MCF 10A (cell line): ENCODE data around the gene CAMTA1. TPM values are rescaled to one million over a fixed set of nuclear protein-coding genes. Genes with fewer than 3 reads are reported as not detected.

Experiments
- BruUV-seq: library from RNA; stranded (reverse); fragments of 400-500 nt; replicated peaks from 2 replicates; lab custom pipeline; 2021; lab: Mats Ljungman, UMichigan
- CTCF ChIA-PET: fragments of 300-600 bp; sonication (Branson Sonifier 250); formaldehyde crosslinking; extraction: SDS; loops from one replicate; lab custom pipeline; 2021; ENCODE audit warnings: antibody characterized with exemption, inconsistent platforms; lab: Yijun Ruan, JAX
- POLR2A ChIA-PET: fragments of 300-600, 350-650 bp; sonication (Branson Sonifier 250); formaldehyde crosslinking; extraction: SDS; loops from one replicate; lab custom pipeline; 2020; ENCODE audit warnings: antibody characterized with exemption, inconsistent platforms; lab: Yijun Ruan, JAX
- DNase-seq: peaks from one replicate; pipeline ENCODE4 v3.0.0-alpha.2; 2018; ENCODE audit not compliant: unreplicated experiment
- H3K27ac Mint-ChIP-seq: one replicate; pipeline ENCODE4 v1.8.0; 2022; ENCODE audit warnings: mild to moderate bottlenecking, low read depth, mixed read lengths; ENCODE audit not compliant: unreplicated experiment
- H3K27me3 Mint-ChIP-seq: one replicate; pipeline ENCODE4 v1.8.0; 2022; ENCODE audit warnings: mixed read lengths; ENCODE audit not compliant: insufficient read depth, unreplicated experiment
- H3K36me3 Mint-ChIP-seq: one replicate; pipeline ENCODE4 v1.8.0; 2022; ENCODE audit warnings: mild to moderate bottlenecking, moderate library complexity, mixed read lengths; ENCODE audit not compliant: insufficient read depth, unreplicated experiment
- H3K4me1 Mint-ChIP-seq: one replicate; pipeline ENCODE4 v1.8.0; 2022; ENCODE audit warnings: mixed read lengths; ENCODE audit not compliant: insufficient read depth, unreplicated experiment
- H3K4me3 Mint-ChIP-seq: one replicate; pipeline ENCODE4 v1.8.0; 2022; ENCODE audit warnings: mild to moderate bottlenecking, moderate library complexity, mixed read lengths; ENCODE audit not compliant: unreplicated experiment
- H3K9me3 Mint-ChIP-seq: one replicate; pipeline ENCODE4 v1.8.0; 2022; ENCODE audit warnings: mixed read lengths; ENCODE audit not compliant: unreplicated experiment
- CTCF ChIP-seq: fragments of 200-600 bp; IDR thresholded peaks from one replicate; pipeline ENCODE4 v1.8.0; 2022; ENCODE audit warnings: antibody characterized with exemption, mild to moderate bottlenecking; ENCODE audit not compliant: unreplicated experiment
- intact Hi-C: fragments of 100-400 bp; cut with micrococcal nuclease; formaldehyde crosslinking; loops from 2 replicates; pipeline ENCODE4 v1.14.1; 2022
- total RNA-seq: library from RNA; stranded (reverse); gene quantifications from 2 replicates; pipeline ENCODE4 v1.2.3, GENCODE V29; 2022

Gene CAMTA1
- total RNA-seq, 1 experiment from 2014 or later = 74.1 TPM

GRCh38 chr1:7636795-7637526, 851.7 kb downstream of the CAMTA1 start:
- ChIA-PET CTCF (interaction anchor here (0.6 kb wide), 1 partner anchor 665 kb away, joined by 3 read pairs; no protein-coding TSS in a partner anchor), POLR2A (no interaction called here)
- Mint-ChIP-seq H3K9me3 (no peaks in the 10 kb centered on the region), H3K4me1 (no peaks in the 10 kb centered on the region), H3K4me3 (no peak overlapping the region), H3K36me3 (no peaks in the 10 kb centered on the region), H3K27ac (no peak overlapping the region), H3K27me3 (peaks cover 24% of the 10 kb centered on the region)
- TF ChIP-seq CTCF = no peak
- no TSS peak for BruUV-seq
- no peak for DNase-seq
- intact Hi-C loops = no loop called here

GRCh38 chr1:7638078-7638477, 852.8 kb downstream of the CAMTA1 start:
- Mint-ChIP-seq H3K4me1 (no peaks in the 10 kb centered on the region), H3K27ac (no peak overlapping the region), H3K9me3 (no peaks in the 10 kb centered on the region), H3K36me3 (no peaks in the 10 kb centered on the region), H3K27me3 (peaks cover 13% of the 10 kb centered on the region), H3K4me3 (no peak overlapping the region)
- no peak for DNase-seq
- CTCF ChIA-PET = interaction anchor here (1.3 kb wide), 1 partner anchor 11 kb away, joined by 3 read pairs; no protein-coding TSS in a partner anchor
- TF ChIP-seq CTCF = no peak
- intact Hi-C loops = no loop called here
- POLR2A ChIA-PET = no interaction called here
- no TSS peak for BruUV-seq

- DNase-seq = no peak
- Mint-ChIP-seq H3K27me3 (no peaks in the 10 kb centered on the region), H3K4me3 (no peak overlapping the region), H3K9me3 (no peaks in the 10 kb centered on the region), H3K27ac (no peak overlapping the region), H3K4me1 (no peaks in the 10 kb centered on the region), H3K36me3 (no peaks in the 10 kb centered on the region)
- CTCF ChIA-PET = interaction anchor here (0.6 to 0.7 kb wide), 4 partner anchors 33 to 564 kb away, joined by 3 to 4 read pairs (median 4); no protein-coding TSS in a partner anchor
- intact Hi-C loops = no loop called here
- POLR2A ChIA-PET = no interaction called here
- TF ChIP-seq CTCF = no peak
- BruUV-seq = no TSS peak
These were observed 854.3 kb downstream of the CAMTA1 start for GRCh38 chr1:7639435-7640131.

GRCh38 chr1:7640350-7640749, 855.1 kb downstream of the CAMTA1 start:
- BruUV-seq = no TSS peak
- H3K4me3 Mint-ChIP-seq = no peak overlapping the region
- no peak for DNase-seq
- no peaks in the 10 kb centered on the region for H3K27me3 Mint-ChIP-seq
- no peak overlapping the region for H3K27ac Mint-ChIP-seq
- intact Hi-C loops = no loop called here
- TF ChIP-seq CTCF = no peak
- H3K9me3 Mint-ChIP-seq = no peaks in the 10 kb centered on the region
- H3K4me1 Mint-ChIP-seq = no peaks in the 10 kb centered on the region
- POLR2A ChIA-PET = no interaction called here
- no peaks in the 10 kb centered on the region for H3K36me3 Mint-ChIP-seq
- CTCF ChIA-PET = interaction anchor here (0.6 kb wide), 1 partner anchor 418 kb away, joined by 3 read pairs; no protein-coding TSS in a partner anchor
